NCI-H524 treated with DMSO at 0.1 percent for 48 hours (cell line): ENCODE data around the gene BPHL.
"Not testable (repeated sequence)": the region's sequence is repeated elsewhere in the genome, so short reads cannot be mapped to it uniquely, and the experiment has no call there.

Experiments
- DNase-seq: peaks from one replicate; lab custom pipeline; 2025; lab: John Stamatoyannopoulos, UW

Gene BPHL

DNA sequence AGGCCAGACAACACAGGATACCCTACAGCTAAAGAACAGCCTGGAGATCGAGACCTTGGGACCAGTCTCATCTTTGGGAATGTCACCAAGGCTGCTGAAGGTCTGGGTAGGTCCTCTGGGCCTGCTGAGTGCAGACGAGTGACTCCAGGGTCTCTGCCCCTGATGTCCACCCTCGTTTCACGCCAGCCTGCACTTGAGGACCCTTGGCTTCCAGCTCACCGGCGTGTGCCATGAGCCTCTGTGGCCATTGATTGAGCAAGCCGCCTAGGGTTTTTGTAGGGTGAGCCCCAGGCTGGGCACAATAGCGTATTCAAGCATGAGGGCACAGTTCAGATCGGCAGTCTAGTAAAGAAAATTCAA is 4.3 kb downstream of the BPHL start:
- DNase-seq, result no peak

DNA sequence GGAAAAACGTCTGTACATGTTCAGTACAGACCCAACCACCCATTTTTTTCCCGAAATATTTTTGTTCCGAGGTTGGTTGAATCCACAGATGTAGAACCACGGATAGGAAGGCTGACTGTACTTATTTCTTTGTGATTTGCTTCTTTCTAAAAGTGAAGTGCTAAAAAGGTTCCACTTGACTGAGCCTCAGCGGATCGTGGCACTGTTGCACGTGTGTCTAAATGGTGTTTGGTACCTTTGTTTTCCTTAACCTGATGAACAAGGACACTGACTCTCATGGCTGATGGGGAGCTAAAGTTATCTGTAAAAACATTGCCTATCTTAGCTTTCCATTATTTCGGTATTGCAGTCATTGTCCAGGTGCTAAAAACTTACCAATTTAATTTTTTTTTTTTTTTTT is 6.2 kb downstream of the BPHL start:
- no peak for DNase-seq

DNA sequence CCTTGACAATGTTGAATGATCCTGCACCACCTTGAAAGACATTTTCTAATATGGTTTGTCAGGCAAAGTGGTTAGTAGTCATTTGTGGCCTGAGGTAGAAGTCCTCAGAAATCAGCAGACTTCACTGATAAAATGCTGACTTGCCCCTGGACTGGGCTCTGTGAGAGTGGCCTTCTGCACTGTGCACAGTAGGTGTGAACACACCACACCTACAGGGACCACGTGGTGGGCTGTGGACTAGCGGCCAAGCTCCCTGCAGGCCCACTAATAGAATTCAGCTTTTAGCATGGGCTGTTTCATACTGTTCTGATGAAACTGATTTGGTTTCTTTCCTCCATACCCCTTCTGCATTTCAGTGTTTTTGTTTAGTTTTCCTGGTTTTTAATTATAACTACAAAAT is 7.3 kb downstream of the BPHL start:
- no peak for DNase-seq

DNA sequence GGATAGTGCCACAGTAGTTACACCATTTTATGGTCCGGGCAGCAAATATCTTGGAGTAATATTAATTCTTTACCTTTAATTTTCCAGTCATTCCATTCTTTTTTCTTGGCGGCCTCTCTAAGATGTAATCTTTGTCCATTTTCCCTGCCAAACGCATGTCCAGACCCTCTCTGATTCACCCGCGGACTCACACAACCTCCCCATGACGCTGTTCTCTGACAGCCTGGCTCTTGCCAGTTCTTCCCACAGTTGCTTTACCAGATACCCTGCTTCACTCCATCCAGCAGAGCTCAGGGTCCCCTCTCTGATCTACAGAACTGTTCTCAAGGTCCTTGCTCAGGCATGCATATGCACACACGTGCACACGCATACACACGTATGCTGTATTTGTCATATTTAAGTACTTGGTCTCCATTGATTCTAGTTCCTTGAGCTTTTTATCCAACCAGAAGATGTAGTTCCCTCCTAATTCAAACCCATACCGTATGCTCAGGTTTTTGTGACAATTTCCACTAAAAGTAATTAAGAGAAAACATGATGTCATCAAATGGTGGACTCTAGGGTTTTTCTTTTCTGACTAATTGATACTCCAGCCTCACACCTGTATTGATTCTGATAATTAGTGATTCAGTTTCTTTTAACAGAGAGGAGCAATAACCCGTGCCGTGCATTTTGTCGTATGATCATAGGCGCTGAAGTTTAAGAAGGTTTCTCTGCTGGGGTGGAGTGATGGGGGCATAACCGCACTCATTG is 10.0 kb downstream of the BPHL start:
- DNase-seq, result no peak

DNA sequence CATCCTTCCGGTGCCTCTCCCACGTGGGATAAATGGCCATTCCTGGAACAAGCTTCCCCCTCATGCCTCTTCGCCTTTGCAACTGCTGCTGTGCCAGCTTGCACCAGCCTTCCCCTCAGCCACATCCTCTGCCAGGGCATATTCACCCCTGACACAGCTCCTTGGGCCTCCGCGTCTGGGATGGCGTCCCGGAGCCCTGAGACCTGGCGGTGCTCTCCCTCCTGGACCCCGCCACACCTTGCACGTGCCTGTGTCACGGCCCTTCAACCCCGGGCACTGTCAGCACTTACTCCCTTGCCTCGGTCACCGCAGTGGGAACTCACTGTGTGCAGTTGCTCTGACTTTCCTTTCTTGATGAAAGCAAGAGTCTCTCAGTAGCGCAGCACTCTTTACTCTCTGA is 13.2 kb downstream of the BPHL start:
- DNase-seq, result no peak

DNA sequence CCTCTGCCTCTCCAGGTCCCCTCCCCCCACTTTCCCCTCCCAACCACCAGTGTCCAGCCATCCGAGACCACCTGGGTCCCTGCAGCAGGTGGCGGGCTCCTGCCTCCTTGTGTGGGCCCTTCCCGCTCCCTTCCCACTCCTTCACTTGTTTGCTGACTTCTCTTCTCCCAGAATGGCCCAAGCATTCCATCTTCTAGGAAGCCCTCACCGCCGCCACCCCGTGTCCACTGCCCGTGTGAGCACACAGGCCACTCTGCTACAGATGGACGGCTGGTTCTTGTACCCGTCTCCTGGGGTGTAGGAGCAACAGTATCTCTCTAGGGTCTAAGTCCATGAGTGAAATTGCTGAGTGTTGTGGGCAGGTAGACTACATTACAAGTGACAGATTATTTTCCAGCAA is 15.0 kb downstream of the BPHL start:
- DNase-seq, result no peak

DNA sequence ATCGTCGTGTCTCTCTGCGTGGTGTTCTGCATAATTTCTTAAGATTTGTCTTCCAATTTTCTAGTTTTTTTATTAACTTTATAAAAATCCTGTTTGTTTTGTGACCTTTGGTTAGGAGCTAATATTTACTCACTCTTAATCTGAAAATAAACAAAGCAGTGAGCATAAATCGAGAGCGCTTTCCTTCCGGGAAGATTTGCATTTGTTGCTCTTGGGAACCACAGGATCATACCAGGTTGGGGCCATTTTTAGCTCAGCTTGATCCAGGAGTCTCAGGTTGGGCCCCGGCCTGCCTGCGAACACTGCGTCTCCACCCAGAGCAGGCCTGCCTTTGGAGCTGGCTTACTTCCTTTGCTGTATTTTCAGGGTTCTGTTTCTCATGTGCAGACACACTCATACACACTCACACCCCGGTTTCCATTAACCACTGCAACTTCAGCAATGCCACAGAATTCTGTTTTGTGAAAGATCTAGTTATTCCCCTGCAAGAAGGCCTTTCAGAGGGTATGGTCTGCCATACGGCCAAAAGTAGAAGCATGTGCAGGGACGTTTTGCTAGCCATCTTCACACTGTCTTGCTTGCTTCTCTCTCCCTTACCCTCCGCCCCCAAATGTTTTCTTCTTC is 17.3 kb downstream of the BPHL start:
- no peak for DNase-seq

DNA sequence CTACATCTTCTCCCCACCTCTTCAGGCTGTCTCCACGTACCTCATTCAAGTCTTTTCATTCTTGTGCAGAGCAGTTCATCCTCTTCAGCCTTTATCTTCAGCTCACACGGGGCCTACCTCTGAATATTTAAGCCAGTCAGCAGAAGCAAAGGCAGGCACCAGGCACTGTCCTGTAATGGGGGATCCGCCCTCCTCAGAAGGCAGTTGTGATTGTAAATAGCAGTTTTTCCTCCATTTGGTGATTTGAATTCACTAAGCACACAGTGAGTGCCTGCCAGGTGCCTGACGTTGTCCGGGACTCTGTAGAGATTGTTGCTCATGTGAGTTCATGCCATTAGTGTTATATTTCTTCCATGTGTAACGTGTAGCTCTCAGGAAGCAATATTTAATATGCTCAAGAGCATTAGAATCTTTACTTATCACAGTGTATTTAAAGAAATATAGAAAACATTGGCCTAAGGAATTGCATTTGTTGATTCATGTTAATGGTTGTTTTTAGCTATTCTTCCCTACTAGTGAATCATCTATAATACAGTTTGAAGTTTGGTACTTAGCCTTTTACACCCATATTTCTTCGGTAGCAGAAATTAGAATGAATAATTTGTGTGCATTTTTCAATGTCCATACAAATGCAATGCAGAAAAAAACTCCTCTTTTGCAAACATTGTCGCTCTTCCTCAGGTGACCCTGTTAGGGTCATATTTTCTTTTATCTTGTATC is 17.9 kb downstream of the BPHL start:
- no peak for DNase-seq

DNA sequence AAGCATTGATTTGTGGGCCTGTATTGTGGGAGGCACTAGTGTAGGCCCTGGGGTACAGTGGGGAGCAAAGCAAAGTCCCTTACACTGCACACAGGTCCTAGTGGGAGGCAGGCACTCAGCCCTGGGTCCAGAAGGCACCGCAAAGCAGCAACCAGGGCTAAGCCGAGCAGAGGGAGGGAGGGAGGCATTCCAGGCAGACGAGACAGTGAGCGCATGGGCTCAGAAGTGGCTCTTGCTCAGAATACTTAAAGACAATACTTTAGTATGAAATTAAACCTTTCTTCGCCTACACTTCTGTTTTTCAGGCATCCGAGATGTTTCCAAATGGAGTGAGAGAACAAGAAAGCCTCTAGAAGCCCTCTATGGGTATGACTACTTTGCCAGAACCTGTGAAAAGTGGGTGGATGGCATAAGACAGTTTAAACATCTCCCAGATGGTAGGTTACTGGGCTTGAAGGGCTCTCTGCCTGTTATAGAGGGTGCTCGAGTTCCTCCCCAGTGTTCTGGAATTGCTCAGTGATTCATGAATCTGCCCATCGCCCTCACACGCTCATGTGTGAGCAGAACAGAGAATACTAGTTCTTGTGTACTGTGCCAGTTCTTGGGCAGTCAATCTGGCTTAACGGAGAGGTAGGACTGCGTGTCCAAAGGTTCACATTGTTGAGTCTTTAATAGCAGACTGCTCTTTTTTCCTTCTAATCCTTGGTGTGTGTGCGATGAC is 18.7 kb downstream of the BPHL start:
- no peak for DNase-seq

DNA sequence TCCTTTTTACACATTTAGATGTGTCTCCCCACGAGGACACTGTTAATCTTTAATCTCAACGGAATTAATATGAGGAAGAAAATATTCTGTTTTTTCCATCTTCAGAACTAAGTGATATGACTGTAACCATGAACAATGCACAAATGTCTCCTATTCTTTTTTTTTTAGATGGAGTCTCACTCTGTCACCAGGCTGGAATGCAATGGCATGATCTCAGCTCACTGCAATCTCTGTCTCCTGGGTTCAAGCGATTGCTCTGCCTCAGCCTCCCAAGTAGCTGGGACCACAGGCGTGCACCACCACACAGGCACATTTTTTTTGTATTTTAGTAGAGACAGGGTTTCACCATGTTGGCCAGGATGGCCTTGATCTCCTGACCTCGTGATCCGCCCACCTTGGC is 19.4 kb downstream of the BPHL start:
- not testable (repeated sequence) for DNase-seq

DNA sequence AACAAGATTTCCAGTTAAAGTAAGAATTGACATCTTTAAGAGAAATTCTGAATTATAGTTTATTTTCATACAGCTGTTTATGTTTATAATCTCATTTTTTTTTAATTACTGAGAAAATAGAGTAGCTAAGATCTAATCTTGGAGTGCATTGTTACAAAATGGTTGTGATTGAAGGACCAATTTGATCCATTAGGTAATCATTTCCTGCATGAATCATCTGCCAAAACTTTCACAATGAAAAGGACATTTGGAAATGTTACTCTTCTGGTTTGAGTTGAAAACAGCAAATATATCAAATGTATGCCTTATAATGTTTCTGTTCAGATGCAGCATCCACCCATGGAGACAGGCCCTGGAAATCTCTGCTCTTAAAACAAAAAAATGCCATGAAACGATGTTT is 19.8 kb downstream of the BPHL start:
- no peak for DNase-seq

DNA sequence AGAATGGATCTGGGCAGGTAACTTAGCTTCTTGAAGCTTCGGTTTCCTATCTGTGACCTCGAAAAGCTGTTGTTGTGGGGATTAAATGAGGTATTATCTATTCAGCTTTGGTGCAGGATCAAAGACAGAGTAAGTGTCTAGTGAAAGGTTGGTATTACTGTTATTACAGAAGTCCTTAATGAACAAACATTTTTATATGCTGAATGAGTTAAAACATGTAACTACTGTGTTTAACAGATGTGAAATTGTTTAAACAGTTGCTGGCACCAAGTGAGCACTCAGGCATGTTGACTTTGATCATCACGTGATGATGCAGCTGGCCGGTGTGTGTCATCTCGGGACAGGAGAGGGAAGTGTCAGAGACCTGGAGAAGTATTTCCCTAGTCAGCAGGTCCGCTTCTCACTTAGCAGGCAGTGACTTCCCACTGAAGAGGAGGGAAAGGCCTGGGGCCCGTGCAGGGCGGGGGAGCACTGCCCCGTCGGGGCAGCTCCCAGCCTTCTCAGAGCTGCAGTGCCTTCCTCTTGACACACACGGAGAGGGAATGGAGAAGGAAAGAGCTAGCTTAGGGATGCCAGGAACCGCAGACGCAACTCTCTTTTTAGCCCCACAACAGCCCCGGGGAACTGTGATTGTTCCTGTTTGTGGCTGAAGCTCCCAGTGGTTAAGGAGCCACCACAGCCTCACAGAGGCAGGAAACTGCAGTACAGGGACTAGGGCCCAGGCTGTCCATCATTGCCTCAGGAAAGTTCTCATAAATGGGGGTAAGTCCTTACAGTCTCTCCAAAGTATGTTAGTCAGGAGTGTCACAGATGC is 20.8 kb downstream of the BPHL start:
- no peak for DNase-seq

DNA sequence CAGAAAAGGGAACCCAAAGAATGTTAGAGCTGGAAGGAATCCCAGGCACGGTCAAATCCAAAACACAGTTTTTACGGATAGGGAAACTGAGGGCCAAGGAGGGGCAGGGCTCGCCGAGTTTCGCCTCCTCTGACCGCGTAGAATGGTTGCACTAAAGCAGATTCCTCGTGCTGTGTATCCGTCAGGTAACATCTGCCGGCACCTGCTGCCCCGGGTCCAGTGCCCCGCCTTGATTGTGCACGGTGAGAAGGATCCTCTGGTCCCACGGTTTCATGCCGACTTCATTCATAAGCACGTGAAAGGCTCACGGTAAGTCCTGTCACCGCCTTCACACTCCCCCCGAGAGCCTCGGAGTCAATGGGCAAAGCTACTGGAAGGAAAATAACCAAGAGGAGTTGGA is 21.7 kb downstream of the BPHL start:
- DNase-seq, result no peak

DNA sequence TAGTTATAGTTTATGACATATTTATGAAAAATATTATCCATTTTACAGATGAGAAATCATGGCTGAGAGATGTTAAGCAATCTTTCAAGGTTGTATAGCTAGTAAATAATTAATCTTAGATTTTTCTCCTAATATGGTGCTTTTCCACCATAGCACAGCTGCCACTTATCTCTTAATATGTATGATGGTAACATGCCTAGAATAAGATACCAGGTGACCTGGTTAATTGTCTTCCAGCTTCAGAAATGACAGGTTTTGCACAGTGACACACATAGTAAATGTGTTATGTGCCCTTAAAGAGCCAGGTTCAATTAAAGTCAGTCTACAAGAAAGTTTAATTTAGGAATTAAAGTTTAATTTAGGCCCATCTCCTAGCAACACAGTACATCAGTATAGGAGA is 24.0 kb downstream of the BPHL start:
- no peak for DNase-seq

DNA sequence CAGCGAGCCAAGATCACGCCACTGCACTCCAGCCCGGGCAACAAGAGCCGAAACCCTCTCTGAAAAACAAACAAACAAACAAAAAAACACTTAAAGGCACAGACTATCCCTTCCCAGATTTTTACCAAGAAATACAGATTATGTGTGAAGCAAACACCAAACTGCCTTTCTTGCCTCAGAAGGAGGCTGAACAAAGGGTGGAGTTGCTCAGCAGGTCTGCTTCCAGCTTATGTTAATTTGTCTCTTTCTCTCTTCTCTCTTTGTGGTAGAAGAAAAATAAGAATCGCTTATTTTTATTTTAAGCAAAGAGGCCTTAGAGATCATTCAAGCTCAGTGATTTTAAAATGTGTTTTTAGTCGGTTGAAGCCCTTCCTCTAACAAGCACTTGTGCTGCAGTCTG is 24.6 kb downstream of the BPHL start:
- DNase-seq, result no peak

DNA sequence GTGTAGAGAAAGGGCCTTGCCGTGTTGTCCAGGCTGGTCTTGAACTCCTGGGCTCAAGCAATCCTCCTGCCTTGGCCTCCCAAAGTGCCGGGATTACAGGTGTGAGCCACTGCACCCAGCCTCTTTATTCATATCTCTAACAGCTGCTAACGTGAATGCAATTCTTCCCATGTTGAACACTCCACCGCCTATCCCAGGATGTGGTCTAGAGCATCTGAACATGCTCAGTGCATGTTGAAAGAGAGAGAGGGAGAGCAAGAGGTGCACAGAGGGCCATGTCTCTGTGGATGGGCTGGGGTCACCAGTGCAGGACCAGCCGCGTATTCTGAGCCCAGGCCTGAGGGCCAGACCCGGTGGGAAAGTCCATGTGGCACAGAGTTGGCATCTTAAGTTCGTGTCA is 26.1 kb downstream of the BPHL start:
- DNase-seq, result no peak

DNA sequence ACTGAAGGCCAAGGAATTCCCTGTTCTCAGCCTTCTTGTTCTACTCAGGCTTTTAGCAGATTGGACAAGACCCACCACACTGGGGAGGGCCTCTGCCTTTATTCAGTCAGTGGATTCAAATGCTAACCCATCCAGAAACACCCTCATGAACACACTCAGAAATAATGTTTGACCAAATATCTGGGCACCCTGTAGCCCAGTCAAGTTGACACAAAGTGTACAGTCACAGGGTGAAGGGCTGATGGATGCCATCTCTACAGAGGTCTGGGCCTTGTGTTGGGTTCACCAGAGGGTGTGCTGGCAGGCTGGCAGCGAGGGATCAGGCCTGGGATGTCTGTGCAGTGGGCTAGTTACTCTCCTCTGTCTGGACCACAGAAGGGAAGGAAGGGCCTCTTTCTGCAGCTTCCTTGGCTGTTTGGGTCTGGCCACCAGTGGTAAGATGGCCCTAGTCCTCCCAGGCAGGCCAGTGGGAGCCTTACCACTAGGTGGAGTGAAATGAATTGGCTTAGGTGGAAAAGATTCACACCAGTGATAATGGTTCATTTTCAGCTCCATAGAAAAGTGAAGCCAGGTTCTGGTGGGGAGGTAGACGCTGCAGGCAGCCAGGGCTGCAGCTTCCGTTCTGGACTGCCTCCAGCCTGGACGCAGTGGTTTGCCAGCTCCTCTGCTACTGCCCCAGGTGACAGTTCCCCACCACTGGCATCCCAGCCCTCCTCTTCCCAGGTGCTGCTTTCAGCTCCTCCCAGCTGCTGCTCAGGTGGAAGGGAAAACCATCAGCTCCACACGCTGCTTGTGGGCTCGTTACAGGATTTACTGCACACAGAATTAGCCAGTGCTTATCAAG is 29.6 kb downstream of the BPHL start:
- DNase-seq, result no peak

DNA sequence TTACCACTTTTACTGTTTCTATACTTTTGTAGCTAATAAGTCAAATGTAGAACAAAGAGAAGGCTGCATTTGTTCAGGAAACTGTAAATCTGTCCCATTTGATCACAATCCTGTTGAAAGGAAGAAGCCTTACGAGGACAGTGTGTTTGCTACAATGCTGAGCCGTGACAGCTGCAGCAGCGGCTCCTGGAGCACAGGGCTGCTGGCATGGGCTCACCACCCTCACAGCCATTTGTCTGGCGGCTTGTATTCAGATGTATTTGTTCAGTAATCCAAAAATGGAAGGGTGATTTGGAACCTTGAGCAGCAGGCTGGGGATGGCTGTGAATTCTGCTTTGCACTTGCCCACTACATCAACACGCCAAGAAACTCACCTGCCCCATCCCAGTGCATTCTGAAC is 33.2 kb downstream of the BPHL start:
- no peak for DNase-seq

DNA sequence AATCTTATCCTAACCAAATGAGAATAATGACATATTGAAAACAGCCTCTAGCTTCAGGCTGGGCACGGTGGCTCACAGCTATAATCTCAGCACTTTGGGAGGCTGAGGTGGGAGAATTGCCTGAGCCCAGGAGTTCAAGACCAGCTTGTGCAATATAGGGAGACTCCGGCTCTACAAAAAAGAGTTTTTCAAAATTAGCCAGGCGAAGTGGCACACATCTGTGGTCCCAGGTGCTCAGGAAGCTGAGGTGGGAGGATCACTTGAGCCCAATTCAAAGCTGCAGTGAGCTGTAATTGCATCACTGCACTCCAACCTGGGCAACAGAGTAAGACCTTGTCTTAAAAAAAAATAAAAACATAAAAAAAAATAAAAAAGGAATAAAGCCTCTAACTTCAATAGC is 34.2 kb downstream of the BPHL start:
- DNase-seq, result no peak

DNA sequence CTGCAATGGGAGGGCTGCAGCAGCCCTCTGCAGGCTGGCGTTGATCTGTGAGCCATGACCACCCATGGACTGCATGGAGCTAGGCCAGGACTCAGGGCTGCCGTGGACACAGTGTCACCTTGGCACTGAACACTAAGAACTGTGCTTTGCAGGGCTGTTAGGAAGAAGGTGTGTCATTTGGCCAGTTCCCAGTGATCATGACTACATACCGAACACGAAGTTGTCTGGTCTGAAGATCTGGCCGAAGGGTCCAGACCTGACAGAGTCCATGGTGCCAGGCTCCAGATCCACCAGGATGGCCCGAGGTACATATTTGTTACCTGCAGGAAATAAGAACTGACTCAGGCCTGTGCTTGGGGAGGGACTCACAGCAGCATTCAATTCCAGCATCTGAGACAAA is 36.9 kb downstream of the BPHL start:
- not testable (repeated sequence) for DNase-seq
